ENCODE results near the gene SDF2. TPM values are rescaled to one million over a fixed set of nuclear protein-coding genes. Genes with fewer than 3 reads are reported as not detected.

The SDF2 gene
- total RNA-seq, 1 donor from 2014 or later, result 62.7 TPM

- no peak overlapping the region for H3K4me2 ChIP-seq
- no peaks in the 10 kb centered on the region for H3K9me3 ChIP-seq (ENCODE audit: low read depth)
- Mint-ChIP-seq H3K9me3 (no peaks in the 10 kb centered on the region), H3K36me3 (peaks cover 33% of the 10 kb centered on the region), H3K4me1 (no peaks in the 10 kb centered on the region), H3K4me3 (no peak overlapping the region), H3K27ac (no peak overlapping the region), H3K27me3 (ENCODE audit: insufficient read depth, low read depth) (peaks cover 3% of the 10 kb centered on the region)
- H3K27me3 ChIP-seq, result no peaks in the 10 kb centered on the region
- no peak for DNase-seq (ENCODE audit: low spot score)
- H3F3A ChIP-seq (ENCODE audit: low read depth), result no peaks in the 10 kb centered on the region
- no peaks in the 10 kb centered on the region for H3K4me1 ChIP-seq
- peaks cover 13% of the 10 kb centered on the region for H4K20me1 ChIP-seq (ENCODE audit: low read depth)
- TF ChIP-seq CTCF (IDR thresholded peaks at IDR 0.05) (no peak), EZH2phosphoT487 (IDR thresholded peaks at IDR 0.05) (no peak), EZH2 (IDR thresholded peaks at IDR 0.05) (no peak)
- H3K79me2 ChIP-seq (ENCODE audit: low read depth), result no peaks in the 10 kb centered on the region
- H3K9ac ChIP-seq, result no peak overlapping the region
- peaks cover 22% of the 10 kb centered on the region for H3K36me3 ChIP-seq
- H2AFZ ChIP-seq (replicated peaks), result no peak overlapping the region
- H3K4me3 ChIP-seq, result no peak overlapping the region
- H3K27ac ChIP-seq, result no peak overlapping the region
Observed at GRCh38 chr17:28622186-28622585, 39.5 kb downstream of the SDF2 start.

- Mint-ChIP-seq H3K9me3 (no peaks in the 10 kb centered on the region), H3K27ac (no peak overlapping the region), H3K27me3 (ENCODE audit: insufficient read depth, low read depth) (peaks cover 3% of the 10 kb centered on the region), H3K4me3 (no peak overlapping the region), H3K4me1 (no peaks in the 10 kb centered on the region), H3K36me3 (peaks cover 31% of the 10 kb centered on the region)
- no peak for DNase-seq (ENCODE audit: low spot score)
- H2AFZ ChIP-seq (replicated peaks), result no peak overlapping the region
- no peak overlapping the region for H3K27ac ChIP-seq
- no peaks in the 10 kb centered on the region for H3K4me1 ChIP-seq
- no peaks in the 10 kb centered on the region for H3F3A ChIP-seq (ENCODE audit: low read depth)
- no peaks in the 10 kb centered on the region for H3K27me3 ChIP-seq
- peaks cover 30% of the 10 kb centered on the region for H3K36me3 ChIP-seq
- TF ChIP-seq CTCF (IDR thresholded peaks at IDR 0.05) (no peak), EZH2 (IDR thresholded peaks at IDR 0.05) (no peak), EZH2phosphoT487 (IDR thresholded peaks at IDR 0.05) (no peak)
- no peaks in the 10 kb centered on the region for H3K9me3 ChIP-seq (ENCODE audit: low read depth)
- peaks cover 13% of the 10 kb centered on the region for H4K20me1 ChIP-seq (ENCODE audit: low read depth)
- H3K4me2 ChIP-seq, result no peak overlapping the region
- H3K4me3 ChIP-seq, result no peak overlapping the region
- H3K9ac ChIP-seq, result no peak overlapping the region
- no peaks in the 10 kb centered on the region for H3K79me2 ChIP-seq (ENCODE audit: low read depth)
Observed at GRCh38 chr17:28620010-28620409, 41.7 kb downstream of the SDF2 start.

- Mint-ChIP-seq H3K27me3 (ENCODE audit: insufficient read depth, low read depth) (peaks cover 5% of the 10 kb centered on the region), H3K27ac (no peak overlapping the region), H3K36me3 (peaks cover 32% of the 10 kb centered on the region), H3K9me3 (no peaks in the 10 kb centered on the region), H3K4me3 (no peak overlapping the region), H3K4me1 (peaks cover 3% of the 10 kb centered on the region)
- Histone ChIP-seq H3K9me3 (ENCODE audit: low read depth) (no peaks in the 10 kb centered on the region), H3K79me2 (ENCODE audit: low read depth) (no peaks in the 10 kb centered on the region), H3K27ac (no peak overlapping the region), H3K27me3 (no peaks in the 10 kb centered on the region), H3K4me1 (no peaks in the 10 kb centered on the region), H3K36me3 (peaks cover 33% of the 10 kb centered on the region), H3K9ac (no peak overlapping the region), H2AFZ (replicated peaks) (no peak overlapping the region), H3F3A (ENCODE audit: low read depth) (peaks cover 7% of the 10 kb centered on the region), H3K4me2 (no peak overlapping the region), H3K4me3 (no peak overlapping the region), H4K20me1 (ENCODE audit: low read depth) (peaks cover 9% of the 10 kb centered on the region)
- no peak for TF ChIP-seq CTCF (IDR thresholded peaks at IDR 0.05)
- no peak for TF ChIP-seq EZH2 (IDR thresholded peaks at IDR 0.05)
- TF ChIP-seq EZH2phosphoT487 (IDR thresholded peaks at IDR 0.05), result no peak
- DNase-seq (ENCODE audit: low spot score), result no peak
Observed at GRCh38 chr17:28618464-28618863, 43.2 kb downstream of the SDF2 start.
